NCI-H748 (cell line): ENCODE measurements around the gene CAPN13.
A peak's percentile ranks its signal among the peaks of the same experiment; 100 is the strongest.

Experiments
- DNase-seq: peaks from one replicate; lab custom pipeline; 2025; ENCODE audit not compliant: unreplicated experiment; lab: John Stamatoyannopoulos, UW

The CAPN13 gene

DNA sequence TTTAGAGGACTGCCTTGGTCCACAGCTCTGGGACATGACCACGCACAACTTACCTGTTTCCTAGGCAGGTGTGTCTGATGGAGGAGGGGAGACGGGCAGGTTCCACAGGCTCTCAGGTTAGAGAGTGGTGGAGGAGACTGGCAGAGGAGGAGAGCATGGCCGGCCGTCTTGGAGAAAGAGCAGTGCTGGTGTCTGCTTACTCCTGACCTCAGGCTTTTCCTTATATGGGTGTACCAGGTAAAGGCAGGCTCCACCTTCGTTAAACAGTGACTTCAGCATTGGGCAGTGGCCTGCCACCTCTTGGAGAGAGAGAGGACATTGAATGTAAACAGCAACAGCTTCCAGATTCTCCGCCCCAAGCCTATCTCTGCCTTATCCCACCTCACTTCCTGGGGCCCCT, at the start of gene CAPN13:
Gene CAPN13, minus strand, starts transcription at position 198 of the 400 bp plus-strand sequence. CDS start 20,121 bp downstream, outside the sequence.
- peak; percentile 29 for DNase-seq

DNA sequence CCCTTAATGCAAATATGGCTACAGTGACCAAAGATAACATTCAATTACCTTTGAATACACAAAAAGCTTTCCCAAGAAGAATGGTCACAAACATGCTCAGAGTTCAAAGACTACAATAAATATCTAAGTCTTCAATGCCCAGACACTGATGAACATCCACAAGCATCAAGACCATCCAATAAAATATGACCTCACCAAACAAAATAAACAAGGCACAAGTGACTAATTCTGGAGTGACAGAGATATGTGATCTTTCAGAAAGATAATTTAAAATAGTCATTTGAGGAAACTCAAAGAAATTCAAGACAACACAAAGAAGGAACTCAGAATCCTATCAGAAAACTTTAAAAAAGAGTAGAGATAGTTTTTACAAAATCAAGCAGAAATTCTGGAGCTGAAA, 40.6 kb upstream of the CAPN13 start:
- no peak for DNase-seq

DNA sequence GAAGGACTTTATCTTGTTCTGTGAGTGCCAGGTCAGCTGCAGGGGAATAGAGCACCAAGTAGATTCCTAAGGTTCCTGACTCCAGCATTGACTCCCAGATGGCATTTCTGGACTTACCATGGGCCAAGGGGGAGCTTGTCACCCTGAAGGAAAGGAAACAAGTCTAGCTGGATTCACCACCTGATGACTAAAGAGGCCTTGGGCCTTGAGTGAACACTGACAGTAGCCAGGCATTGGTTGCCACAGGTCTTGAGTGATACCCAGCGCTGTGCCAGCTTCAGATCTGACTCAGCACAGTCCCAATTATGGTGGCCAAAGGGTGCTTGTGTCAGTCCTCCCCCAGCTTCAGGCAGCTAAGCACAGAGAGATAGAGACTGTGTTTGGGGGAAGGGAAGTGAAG, 40.1 kb upstream of the CAPN13 start:
- DNase-seq: no peak

GRCh38 chr2:30828586-30828985, 21.3 kb upstream of the CAPN13 start:
- no peak for DNase-seq

DNA sequence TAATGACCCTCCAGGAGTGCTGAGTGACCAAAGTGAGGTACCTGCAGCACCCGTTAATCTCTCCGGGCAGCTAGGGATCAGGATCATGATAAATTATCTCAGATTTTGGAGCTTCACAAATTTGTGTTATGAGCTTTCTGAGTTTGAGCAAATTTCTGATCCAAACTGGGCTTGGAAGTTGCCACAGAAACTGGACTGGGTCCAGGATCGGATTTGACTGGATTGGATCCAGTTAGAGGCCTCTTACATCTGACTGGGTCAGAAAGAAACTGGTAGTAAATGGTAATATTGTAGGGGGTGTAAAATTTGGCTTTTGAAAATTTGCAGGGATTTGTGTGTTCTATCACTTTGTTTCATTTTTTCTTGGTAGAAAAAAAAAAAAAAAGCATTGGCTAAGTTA, 19.7 kb upstream of the CAPN13 start:
- no peak for DNase-seq

DNA sequence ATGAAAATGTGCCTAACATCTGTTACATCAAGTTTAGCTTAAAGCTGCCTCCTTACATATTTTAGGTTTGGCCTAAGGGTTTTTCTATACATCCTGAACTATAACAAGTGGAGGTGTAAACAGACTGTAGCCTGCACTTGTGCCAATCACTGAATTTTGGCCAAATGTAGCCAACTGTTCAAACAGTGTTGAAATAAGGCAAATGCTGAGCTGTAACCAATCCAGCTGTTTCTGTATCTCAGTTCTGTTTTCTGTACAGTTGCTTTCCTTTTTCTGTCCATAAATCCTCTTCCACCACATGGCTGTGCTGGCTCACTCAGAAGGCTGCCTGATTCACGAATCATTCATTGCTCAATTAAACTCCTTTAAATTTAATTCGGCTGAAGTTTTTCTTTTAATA, 19.2 kb upstream of the CAPN13 start:
- DNase-seq: no peak

GRCh38 chr2:30823452-30823851, 16.2 kb upstream of the CAPN13 start:
- DNase-seq: no peak

- DNase-seq: no peak
Measured at GRCh38 chr2:30821960-30822359, 14.7 kb upstream of the CAPN13 start.

DNA sequence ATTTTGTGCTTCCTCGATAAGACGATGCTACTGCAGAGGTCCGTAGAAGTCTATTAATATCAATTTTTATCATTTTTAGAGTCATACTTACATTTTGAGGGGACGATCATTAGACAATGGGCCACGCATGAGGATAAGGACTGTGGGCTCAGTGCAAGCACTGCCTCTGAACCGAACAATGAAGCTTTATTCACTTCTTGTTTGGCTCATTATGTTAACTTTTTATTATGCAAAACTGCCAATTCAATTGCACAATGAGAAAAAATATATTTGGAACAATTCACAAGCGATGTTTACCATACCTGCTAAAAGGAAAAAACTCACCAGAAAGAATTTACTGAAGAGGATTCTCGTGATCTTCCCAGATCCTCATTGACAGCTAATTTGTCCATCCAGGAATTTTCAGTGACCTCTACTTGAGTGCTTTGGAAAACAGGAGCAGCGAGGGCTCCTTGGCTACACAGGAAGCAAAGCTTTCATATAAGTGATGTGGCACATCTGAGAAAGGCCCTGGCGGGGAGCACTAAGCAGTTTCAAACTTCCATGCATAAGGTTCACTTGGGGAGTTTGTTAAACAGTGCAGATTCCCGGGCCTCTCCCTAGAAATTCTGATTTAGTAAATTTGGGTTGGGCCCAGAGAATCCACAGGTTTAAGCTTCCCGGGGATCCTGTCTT, 13.3 kb upstream of the CAPN13 start:
- DNase-seq: no peak

DNA sequence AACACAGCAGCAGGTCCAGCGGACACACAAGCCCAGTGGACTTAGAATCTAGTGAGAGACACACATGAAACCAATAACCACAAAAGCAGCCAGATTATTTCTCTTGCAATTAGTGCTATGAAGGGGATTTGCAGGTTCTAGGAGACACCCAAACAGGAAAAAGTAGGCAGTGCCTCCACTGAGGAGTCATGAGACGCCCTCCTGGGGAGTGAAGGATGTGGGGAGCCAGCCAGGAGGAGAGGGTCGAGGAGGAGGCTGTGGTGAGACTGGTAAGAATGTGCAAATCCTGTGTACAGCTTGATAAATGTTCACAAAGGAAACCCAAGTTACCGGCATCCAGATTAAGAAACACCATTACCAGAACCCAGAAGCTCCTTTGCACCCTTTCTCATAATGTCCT, 2.7 kb upstream of the CAPN13 start:
- no peak for DNase-seq

DNA sequence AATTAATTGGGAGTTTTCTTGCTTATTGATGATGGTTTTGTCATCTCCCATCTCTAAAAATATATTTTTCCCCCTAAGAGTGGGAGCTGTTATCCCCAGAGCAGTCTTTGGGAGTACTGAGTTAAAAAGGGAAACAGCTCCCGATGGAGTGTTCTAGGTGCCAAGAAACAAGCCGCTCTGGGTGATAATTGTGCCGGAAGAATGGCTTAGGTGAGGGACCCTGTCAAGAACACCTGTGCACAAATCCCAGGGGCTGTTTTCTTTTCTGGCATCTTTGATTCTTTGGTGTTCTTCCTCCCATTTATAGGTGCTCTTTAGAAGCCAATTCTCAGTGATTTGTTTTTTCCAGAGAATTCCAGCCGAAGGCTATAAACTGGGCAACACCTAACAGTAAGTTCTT, 1.4 kb upstream of the CAPN13 start:
- no peak for DNase-seq

GRCh38 chr2:30803281-30803680, 4.0 kb downstream of the CAPN13 start:
- DNase-seq: no peak

- DNase-seq: no peak
Measured at GRCh38 chr2:30802611-30803010, 4.6 kb downstream of the CAPN13 start.

DNA sequence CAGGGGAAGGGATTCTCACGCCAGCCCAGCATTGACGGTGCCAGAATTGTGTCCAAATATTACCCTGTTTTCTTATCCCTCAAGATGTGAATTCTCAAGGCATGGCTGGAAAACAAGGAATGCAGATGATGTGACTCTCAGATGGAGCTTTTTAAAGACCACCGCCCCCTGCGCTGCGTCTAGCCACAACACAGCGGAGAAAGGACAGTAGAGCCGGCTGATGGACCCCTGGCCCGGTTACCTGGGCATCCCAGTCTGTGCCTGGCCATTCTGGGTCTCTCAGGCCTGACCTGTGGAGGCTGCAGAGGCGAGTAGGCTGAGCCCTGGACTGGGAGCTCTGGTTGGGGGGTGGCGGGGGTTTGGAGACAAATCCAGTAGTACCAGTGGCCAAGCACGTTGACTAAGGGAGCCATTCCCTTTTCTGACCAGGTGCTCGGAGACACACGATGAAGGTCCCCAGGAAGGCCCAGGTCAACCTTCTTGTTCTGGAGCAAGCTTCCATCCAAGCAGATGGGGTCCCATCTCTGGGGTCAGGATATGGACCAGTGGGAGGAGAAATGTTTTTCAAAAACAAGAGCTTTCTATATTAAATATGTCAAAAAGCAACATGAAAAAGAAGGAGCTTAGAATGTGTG, 5.3 kb downstream of the CAPN13 start:
- no peak for DNase-seq

GRCh38 chr2:30800159-30800558, 7.1 kb downstream of the CAPN13 start:
- DNase-seq: no peak

DNA sequence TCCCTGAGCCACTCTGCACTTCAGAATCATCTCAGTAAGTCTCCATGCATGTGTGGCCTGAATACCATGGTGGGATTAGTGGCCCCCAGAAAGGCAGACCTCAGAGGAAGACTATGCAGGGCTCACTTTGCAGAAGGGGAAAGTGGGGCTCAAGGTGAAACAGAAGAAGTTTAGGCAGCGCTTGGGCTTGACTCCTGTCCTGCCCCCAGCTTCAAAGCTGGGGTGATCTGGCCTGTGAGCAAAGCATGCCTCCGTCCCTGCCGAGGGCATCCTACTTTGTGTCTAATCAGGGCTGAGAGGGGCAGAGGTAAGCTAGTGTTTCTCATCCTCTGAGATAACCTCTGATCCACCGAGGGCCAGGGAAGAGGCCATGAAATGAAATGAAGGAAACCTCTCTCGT, 7.9 kb downstream of the CAPN13 start:
- DNase-seq: no peak

- DNase-seq: peak; percentile 52
Measured at GRCh38 chr2:30798536-30798991, 8.7 kb downstream of the CAPN13 start.

- no peak for DNase-seq
Measured at GRCh38 chr2:30797381-30798015, 9.7 kb downstream of the CAPN13 start.

GRCh38 chr2:30796699-30797098, 10.5 kb downstream of the CAPN13 start:
- DNase-seq: no peak

GRCh38 chr2:30792521-30792920, 14.7 kb downstream of the CAPN13 start:
- no peak for DNase-seq

DNA sequence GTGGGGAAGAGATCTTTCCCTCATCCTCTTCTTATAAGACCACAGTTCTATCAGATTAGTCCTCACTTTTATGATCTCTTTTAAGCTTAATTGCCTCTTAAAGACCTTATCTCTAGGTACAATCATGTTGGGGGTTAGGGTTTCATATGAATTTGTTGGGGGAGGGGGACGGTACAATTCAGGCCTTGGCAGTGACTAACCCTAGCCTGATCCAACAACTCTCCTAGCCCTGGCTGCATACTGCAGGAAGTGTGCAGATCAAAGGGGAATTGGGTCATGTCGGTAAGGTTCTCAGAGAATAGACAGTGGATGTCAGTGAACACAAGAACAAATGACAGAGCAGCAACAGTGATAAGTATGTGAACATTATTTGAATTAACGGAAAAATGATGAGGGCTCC, 16.4 kb downstream of the CAPN13 start:
- DNase-seq: no peak

DNA sequence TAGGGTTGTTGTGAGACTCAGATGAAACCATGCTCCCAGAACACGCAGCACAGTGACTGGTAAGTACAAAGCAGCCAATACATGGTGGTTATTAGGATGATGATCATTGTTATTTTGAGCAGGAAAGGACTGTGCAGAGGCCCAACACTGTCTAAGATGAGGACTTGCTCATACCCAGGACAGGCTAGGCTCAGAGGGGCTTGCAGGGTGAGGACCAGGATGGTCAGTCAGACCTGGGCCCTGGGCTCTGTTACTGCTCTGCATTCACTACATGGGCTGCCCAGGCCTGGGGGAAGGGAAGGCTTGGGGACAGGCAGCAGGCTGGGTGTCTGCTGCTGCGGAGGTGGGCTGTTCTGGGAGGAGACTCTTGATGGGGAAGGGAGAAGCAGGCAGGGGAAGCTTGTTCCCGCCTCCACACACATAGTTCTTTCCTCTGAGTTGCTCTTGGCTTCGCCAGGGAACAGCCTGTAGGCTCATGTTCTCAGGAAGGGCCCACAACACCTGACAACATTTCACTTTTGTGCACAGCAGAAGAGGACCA, 17.5 kb downstream of the CAPN13 start:
- no peak for DNase-seq
